GM12878 (cell line): Measurements from ENCODE around the gene CAPN7. TPM values are rescaled to one million over a fixed set of nuclear protein-coding genes. Genes with fewer than 3 reads are reported as not detected.

Experiments used
- ATAC-seq: fragments of 200-7000 bp; cut with Tn5 transposase; 3 replicates; pipeline ENCODE4 v1.9.1; 2020; ENCODE audit warnings: mild to moderate bottlenecking, moderate library complexity
- BruUV-seq: library from RNA; stranded (reverse); fragments of 400-500 nt; replicated peaks from 2 replicates; lab custom pipeline; 2021; lab: Mats Ljungman, UMichigan
- CTCF ChIA-PET: fragments of 300-600 bp; sonication (Branson Sonifier 250); formaldehyde crosslinking; extraction: SDS; loops from one replicate; lab custom pipeline; 2021; ENCODE audit warnings: inconsistent platforms; lab: Yijun Ruan, JAX
- POLR2A ChIA-PET: fragments of 350-600 bp; formaldehyde crosslinking; extraction: SDS; loops from one replicate; lab custom pipeline; 2021; ENCODE audit warnings: inconsistent platforms; lab: Charles Lee
- RAD21 ChIA-PET: fragments of 300-600 bp; sonication (Branson Sonifier 250); formaldehyde crosslinking; loops from one replicate; lab custom pipeline; 2023; ENCODE audit warnings: antibody characterized with exemption; ENCODE audit not compliant: unreplicated experiment; lab: Charles Lee
- SMC1A ChIA-PET: fragments of 300-600 bp; sonication (Branson Sonifier 250); formaldehyde crosslinking; loops from one replicate; lab custom pipeline; 2023; ENCODE audit not compliant: unreplicated experiment, uncharacterized antibody; lab: Charles Lee
- DNase-seq: peaks from one replicate; pipeline ENCODE4 v3.0.0-alpha.2; 2011; ENCODE audit warnings: low read depth, low spot score
- FAIRE-seq: peaks from 3 replicates; lab custom pipeline; 2011; peaks lifted over from hg19 to GRCh38; lab: Jason Lieb, UNC
- H2AFZ ChIP-seq: 2 replicates; pipeline ENCODE4 v1.6.0; 2011; ENCODE audit warnings: low read depth, low read length, control low read depth; ENCODE audit not compliant: control insufficient read depth
- H3K27ac ChIP-seq: 2 replicates; pipeline ENCODE4 v1.5.1; 2011; ENCODE audit warnings: control low read depth; ENCODE audit not compliant: control insufficient read depth, insufficient read depth
- H3K27me3 ChIP-seq, 2 experiments: replicated peaks in 1 of 2; 2 replicates each; pipeline versions ENCODE4 v1.6.0 to v1.6.1; 2011; ENCODE audit warnings: low read length in 1 of 2; ENCODE audit not compliant: control insufficient read depth in 2 of 2, insufficient read depth in 2 of 2
- H3K36me3 ChIP-seq, 2 experiments: 2 replicates each; pipeline ENCODE4 v1.5.1; 2011; ENCODE audit warnings: low read length in 1 of 2; ENCODE audit not compliant: control insufficient read depth in 2 of 2, insufficient read depth in 2 of 2
- H3K4me1 ChIP-seq: 2 replicates; pipeline ENCODE4 v1.6.1; 2011; ENCODE audit warnings: mild to moderate bottlenecking, low read length, moderate library complexity, mixed read lengths; ENCODE audit not compliant: control insufficient read depth, insufficient read depth
- H3K4me2 ChIP-seq: 2 replicates; pipeline ENCODE4 v1.6.0; 2011; ENCODE audit warnings: control low read depth; ENCODE audit not compliant: control insufficient read depth, insufficient read depth
- H3K4me3 ChIP-seq: fragments of 200-600 bp; sonication (generic); 2 replicates; pipeline ENCODE4 v1.5.1; 2016
- H3K79me2 ChIP-seq: 2 replicates; pipeline ENCODE4 v1.6.0; 2011; ENCODE audit warnings: low read length; ENCODE audit not compliant: control insufficient read depth, insufficient read depth
- H3K9ac ChIP-seq: 2 replicates; pipeline ENCODE4 v1.8.0; 2011; ENCODE audit warnings: low read length, control low read depth, mixed read lengths; ENCODE audit not compliant: control insufficient read depth, insufficient read depth
- H3K9me3 ChIP-seq: replicated peaks from 3 replicates; pipeline ENCODE4 v1.5.1; 2011; ENCODE audit warnings: mild to moderate bottlenecking, low read length; ENCODE audit not compliant: control insufficient read depth, insufficient read depth
- H4K20me1 ChIP-seq: 2 replicates; pipeline ENCODE4 v1.6.0; 2011; ENCODE audit not compliant: control insufficient read depth, insufficient read depth
- BHLHE40 ChIP-seq, 2 experiments: fragments of 450-650 bp in 1 of 2; IDR thresholded peaks; 2 replicates each; pipeline ENCODE4 v1.6.1; 2011 to 2017; ENCODE audit warnings: low read depth in 2 of 2, borderline replicate concordance in 1 of 2, improper control_type of control experiment in 1 of 2, low read length in 1 of 2, mild to moderate bottlenecking in 1 of 2
- CBX5 ChIP-seq: sonication (generic); IDR thresholded peaks from 2 replicates; pipeline ENCODE4 v1.6.1; 2016; ENCODE audit warnings: low read depth, moderate library complexity, mild to moderate bottlenecking, inconsistent platforms
- CHD4 ChIP-seq: fragments of 200-600 bp; sonication (generic); IDR thresholded peaks from 2 replicates; pipeline ENCODE4 v1.6.1; 2016; ENCODE audit warnings: mild to moderate bottlenecking
- EP300 ChIP-seq, 2 experiments: fragments of 150-350 bp in 1 of 2; IDR thresholded peaks; 2 replicates each; pipeline ENCODE4 v1.6.1; 2011 to 2012; ENCODE audit warnings: low read depth in 2 of 2, low read length in 2 of 2, borderline replicate concordance in 1 of 2, improper control_type of control experiment in 1 of 2, inconsistent platforms in 1 of 2; ENCODE audit not compliant: control insufficient read depth in 1 of 2
- FOXM1 ChIP-seq: IDR thresholded peaks from 2 replicates; pipeline ENCODE4 v1.6.1; 2012; ENCODE audit warnings: low read depth, mild to moderate bottlenecking, inconsistent platforms, low read length, moderate library complexity
- IKZF1 ChIP-seq: fragments of 450-650 bp; conservative IDR thresholded peaks from 2 replicates; pipeline ENCODE4 v1.6.1; 2017; ENCODE audit warnings: antibody characterized with exemption, mild to moderate bottlenecking
- IRF5 ChIP-seq: fragments of 450-650 bp; IDR thresholded peaks from 2 replicates; pipeline ENCODE4 v1.6.1; 2017; ENCODE audit warnings: borderline replicate concordance
- MTA2 ChIP-seq: fragments of 450-650 bp; IDR thresholded peaks from 2 replicates; pipeline ENCODE4 v1.6.1; 2016; ENCODE audit warnings: low read depth, mild to moderate bottlenecking, moderate library complexity
- MXI1 ChIP-seq: fragments of 150-350 bp; IDR thresholded peaks from 2 replicates; pipeline ENCODE4 v1.6.1; 2011; ENCODE audit warnings: low read depth, mild to moderate bottlenecking, inconsistent platforms, low read length, improper control_type of control experiment
- NFYA ChIP-seq: IDR thresholded peaks from 2 replicates; pipeline ENCODE4 v1.6.1; 2011; ENCODE audit warnings: low read depth, mild to moderate bottlenecking, low read length, improper control_type of control experiment, borderline replicate concordance
- PML ChIP-seq: IDR thresholded peaks from 2 replicates; pipeline ENCODE4 v1.6.1; 2012; ENCODE audit warnings: low read length, inconsistent platforms
- SIN3A ChIP-seq: IDR thresholded peaks from 2 replicates; pipeline ENCODE4 v1.6.1; 2012; ENCODE audit warnings: low read depth, low read length, improper control_type of control experiment
- SIX5 ChIP-seq: IDR thresholded peaks from 2 replicates; pipeline ENCODE4 v1.6.1; 2011; ENCODE audit warnings: mild to moderate bottlenecking, low read depth, low read length, moderate library complexity; ENCODE audit not compliant: severe bottlenecking
- SP1 ChIP-seq: IDR thresholded peaks from one replicate; pipeline ENCODE4 v1.6.1; 2011; ENCODE audit warnings: low read depth, low read length
- ZBTB40 ChIP-seq: fragments of 450-650 bp; IDR thresholded peaks from 2 replicates; pipeline ENCODE4 v1.6.1; 2016; ENCODE audit warnings: mild to moderate bottlenecking, moderate library complexity, borderline replicate concordance
- ZNF274 ChIP-seq: IDR thresholded peaks from one replicate; pipeline ENCODE4 v1.8.0; 2011; ENCODE audit not compliant: insufficient read length, insufficient read depth
- WGBS: methylation state at CpG from one replicate; pipeline ENCODE4 v1.1.6; 2016; ENCODE audit warnings: low lambda C conversion rate; ENCODE audit not compliant: insufficient replicate concordance, insufficient coverage; ENCODE audit errors: missing lambda C conversion rate; 5-methylcytosine and 5-hydroxymethylcytosine counted together
- in situ Hi-C: fragments of 300-500 bp; cut with MboI; formaldehyde crosslinking; loops from 9 replicates; pipeline ENCODE4 v1.14.3; 2018; ENCODE audit warnings: mixed read lengths
- intact Hi-C: fragments of 100-400 bp; cut with micrococcal nuclease; formaldehyde crosslinking; loops from one replicate; pipeline ENCODE4 v1.14.2; 2022; ENCODE audit not compliant: unreplicated experiment
- polyA plus RNA-seq, 11 experiments: library from polyadenylated mRNA; depleted of rRNA in 4 of 11; unstranded in 6 of 11; stranded (reverse) in 5 of 11; fragments of >200 nt; fragmentation: Nextera tagmentation in 4 of 11; fragmentation: Illumina TruSeq in 1 of 11; extraction: Ambion mirVana in 4 of 11; extraction: Trizol in 1 of 11; gene quantifications; 1 replicate in 1 of 11; 2 replicates in 10 of 11; pipeline versions ENCODE4 v1.2.1 to v1.2.3, GENCODE V29; 2011 to 2016; ENCODE audit warnings: inconsistent platforms in 2 of 11, missing spikeins in 2 of 11, low read depth in 1 of 11
- total RNA-seq, 4 experiments: library from RNA; depleted of rRNA in 3 of 4; stranded (reverse); fragments of >200 nt in 3 of 4; fragmentation: Illumina TruSeq in 1 of 4; extraction: Trizol in 1 of 4; gene quantifications; 2 replicates each; pipeline versions ENCODE4 v1.2.1 to v1.2.3, GENCODE V29; 2013 to 2021

CAPN7 gene
- total and polyA plus RNA-seq, 10 of the 15 experiments (the other 5 are each of a cell fraction or from before 2014, with no cell fraction given), result 5.3 to 27.0 (median 18.2) TPM

GRCh38 chr3:15291589-15292541, 85.8 kb downstream of the CAPN7 start:
- CTCF ChIA-PET, result interaction anchor here (0.7 to 3.4 kb wide), 8 partner anchors 18 to 183 kb away, joined by 3 to 14 read pairs (median 7); partner anchors contain the start of gene SH3BP5
- RAD21 ChIA-PET, result interaction anchor here (0.6 to 3.0 kb wide), 10 partner anchors 18 to 265 kb away, joined by 3 to 12 read pairs (median 4); no protein-coding TSS in a partner anchor
- Histone ChIP-seq H4K20me1 (no peaks in the 10 kb centered on the region), H3K27me3 (no peaks in the 10 kb centered on the region), H3K79me2 (peaks cover 2% of the 10 kb centered on the region; the same call in 1 of the 2 replicates), H3K9ac (peak overlapping the region; percentile 0; the same call in 1 of the 2 replicates), H3K4me2 (peak overlapping the region; percentile 59), H3K4me1 (peaks cover 38% of the 10 kb centered on the region), H3K36me3 (peaks cover 6 to 23% of the 10 kb centered on the region in 2 experiments), H2AFZ (peak overlapping the region; percentile 0; the same call in 1 of the 2 replicates), H3K9me3 (no peaks in the 10 kb centered on the region; the same call in 2 of the 3 replicates), H3K4me3 (peak overlapping the region; percentile 17; the same call in 1 of the 2 replicates), H3K27ac (peak overlapping the region; percentile 73)
- POLR2A ChIA-PET, result interaction anchor here (0.6 to 1.7 kb wide), 6 partner anchors 15 to 319 kb away, joined by 3 to 6 read pairs (median 4); no protein-coding TSS in a partner anchor
- in situ Hi-C loops (no loop called here), intact Hi-C loops (loop anchor here (1.0 to 2.0 kb wide), 4 partner anchors 19 to 70 kb away; no protein-coding TSS in a partner anchor)
- peak; percentile 91 for FAIRE-seq
- peak; percentile 95 for ATAC-seq
- SMC1A ChIA-PET, result interaction anchor here (0.6 to 3.6 kb wide), 20 partner anchors 9 to 272 kb away, joined by 3 to 19 read pairs (median 5); partner anchors contain the start of gene SH3BP5
- 0% methylated on average over 6 of the region's 6 CpGs for WGBS
- DNase-seq, result peak; percentile 89
- no TSS peak for BruUV-seq
- TF ChIP-seq SP1, result no peak
- TF ChIP-seq ZBTB40, result no peak
- no peak for TF ChIP-seq CHD4
- peak; percentile 70; the same call in 1 of the 2 replicates for TF ChIP-seq PML
- peak; percentile 87 for TF ChIP-seq IKZF1
- TF ChIP-seq ZNF274, result no peak
- TF ChIP-seq IRF5, result no peak
- TF ChIP-seq NFYA, result no peak
- TF ChIP-seq BHLHE40 (IDR thresholded peaks at IDR 0.05; ENCODE audit: borderline replicate concordance in 1 of 2, low read depth in 2 of 2, low read length in 1 of 2), result peak; percentile 19 to 22; a peak in 1 of 4 replicates
- peak; percentile 59; the same call in 1 of the 2 replicates for TF ChIP-seq FOXM1
- TF ChIP-seq SIX5, result no peak
- TF ChIP-seq SIN3A, result no peak
- 0 out of 2 replicates have a peak, but pooled peaks have one; percentile 20 for TF ChIP-seq CBX5
- peak; percentile 72 for TF ChIP-seq MTA2
- no peak for TF ChIP-seq MXI1
- peak; percentile 61 to 64; a peak in 3 of 4 replicates for TF ChIP-seq EP300 (IDR thresholded peaks at IDR 0.05; ENCODE audit: borderline replicate concordance in 1 of 2, control insufficient read depth in 1 of 2, low read depth in 2 of 2, low read length in 2 of 2)
